Left ventricle myocardium inferior (tissue), 1 donor: ENCODE measurements around the gene PITRM1. TPM values are rescaled to one million over a fixed set of nuclear protein-coding genes. Genes with fewer than 3 reads are reported as not detected.

Experiments used
- DNase-seq: peaks from one replicate; pipeline ENCODE4 v3.0.0-alpha.2; 2020
- H3K27ac ChIP-seq: fragments of 200-600 bp; replicated peaks from 2 replicates; pipeline ENCODE4 v1.8.0; 2021
- H3K27me3 ChIP-seq: fragments of 200-600 bp; 2 replicates; pipeline ENCODE4 v1.8.0; 2021; ENCODE audit warnings: low read depth
- H3K36me3 ChIP-seq: fragments of 200-600 bp; 2 replicates; pipeline ENCODE4 v1.8.0; 2021
- H3K4me1 ChIP-seq: fragments of 200-600 bp; 2 replicates; pipeline ENCODE4 v1.8.0; 2021
- H3K4me3 ChIP-seq: fragments of 200-600 bp; 2 replicates; pipeline ENCODE4 v1.8.0; 2021; ENCODE audit warnings: mild to moderate bottlenecking, moderate library complexity
- H3K9me3 ChIP-seq: fragments of 200-600 bp; replicated peaks from 2 replicates; pipeline ENCODE4 v1.8.0; 2021
- intact Hi-C: fragments of 100-400 bp; cut with micrococcal nuclease; formaldehyde crosslinking; loops from one replicate; pipeline ENCODE4 v1.11.0; 2022
- total RNA-seq: library from RNA; stranded (reverse); fragmentation: NEBNext Ultra II Directional; extraction: Animal tissue kit (Norgen Biotek cat#: 25700); gene quantifications from one replicate; pipeline ENCODE4 v1.2.1, GENCODE V29; 2021
- TF ChIP-seq, protein P1 (sequence below): fragments of 200-600 bp; IDR thresholded peaks from 2 replicates; pipeline ENCODE4 v1.8.0; 2021; ENCODE audit warnings: antibody characterized with exemption, mild to moderate bottlenecking, borderline replicate concordance
- donor health status: DM: no; HTN: yes; CAD: no; lungs with severe emphysema.

The PITRM1 gene
- total RNA-seq, 1 donor from 2014 or later: 91.4 TPM

DNA sequence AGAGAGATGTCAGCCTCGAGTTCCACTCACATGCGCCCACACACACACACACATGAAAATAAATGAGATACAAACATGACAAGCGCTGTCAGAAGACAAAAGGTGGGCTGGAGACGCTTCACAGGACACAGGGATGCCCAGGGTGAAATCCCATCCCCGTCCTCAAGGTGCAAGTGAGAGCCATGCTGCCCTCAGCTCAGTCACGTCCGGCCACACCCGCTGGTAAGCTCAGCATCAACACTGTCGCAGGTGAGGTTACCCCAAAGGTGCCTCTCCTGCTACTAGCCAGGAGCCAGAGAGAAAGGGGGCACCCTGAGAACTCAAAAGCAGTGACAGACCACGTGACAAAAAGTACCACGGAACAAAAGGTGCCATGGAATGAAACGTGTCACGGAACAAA lies 22.2 kb downstream of the PITRM1 start:
- intact Hi-C loops: no loop called here

DNA sequence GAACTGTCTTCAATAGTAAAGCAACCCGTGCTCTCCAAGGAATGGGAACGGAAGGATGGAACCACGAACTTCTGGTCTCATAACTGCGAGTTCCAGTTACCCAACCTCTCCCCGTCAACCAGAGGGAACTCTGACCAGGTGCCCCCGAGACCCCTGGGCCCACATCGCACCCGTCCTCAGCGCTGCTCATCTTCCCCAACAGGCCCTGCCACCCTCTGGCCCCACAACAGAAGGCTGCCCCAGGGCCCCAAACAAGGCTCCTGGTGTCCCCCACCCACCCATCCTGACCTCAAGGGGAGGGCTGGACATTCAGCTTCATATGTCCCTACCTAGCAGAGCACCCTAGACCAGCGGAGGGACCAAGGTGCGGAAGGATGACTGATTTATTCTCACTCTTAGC lies 22.7 kb downstream of the PITRM1 start:
- H3K36me3 ChIP-seq: peaks cover 100% of the 10 kb centered on the region
- H3K9me3 ChIP-seq: no peaks in the 10 kb centered on the region
- DNase-seq: no peak
- H3K4me3 ChIP-seq: no peak overlapping the region
- no peaks in the 10 kb centered on the region for H3K4me1 ChIP-seq
- TF ChIP-seq, protein P1, sequence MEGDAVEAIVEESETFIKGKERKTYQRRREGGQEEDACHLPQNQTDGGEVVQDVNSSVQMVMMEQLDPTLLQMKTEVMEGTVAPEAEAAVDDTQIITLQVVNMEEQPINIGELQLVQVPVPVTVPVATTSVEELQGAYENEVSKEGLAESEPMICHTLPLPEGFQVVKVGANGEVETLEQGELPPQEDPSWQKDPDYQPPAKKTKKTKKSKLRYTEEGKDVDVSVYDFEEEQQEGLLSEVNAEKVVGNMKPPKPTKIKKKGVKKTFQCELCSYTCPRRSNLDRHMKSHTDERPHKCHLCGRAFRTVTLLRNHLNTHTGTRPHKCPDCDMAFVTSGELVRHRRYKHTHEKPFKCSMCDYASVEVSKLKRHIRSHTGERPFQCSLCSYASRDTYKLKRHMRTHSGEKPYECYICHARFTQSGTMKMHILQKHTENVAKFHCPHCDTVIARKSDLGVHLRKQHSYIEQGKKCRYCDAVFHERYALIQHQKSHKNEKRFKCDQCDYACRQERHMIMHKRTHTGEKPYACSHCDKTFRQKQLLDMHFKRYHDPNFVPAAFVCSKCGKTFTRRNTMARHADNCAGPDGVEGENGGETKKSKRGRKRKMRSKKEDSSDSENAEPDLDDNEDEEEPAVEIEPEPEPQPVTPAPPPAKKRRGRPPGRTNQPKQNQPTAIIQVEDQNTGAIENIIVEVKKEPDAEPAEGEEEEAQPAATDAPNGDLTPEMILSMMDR: no peak
- H3K27me3 ChIP-seq: no peaks in the 10 kb centered on the region
- H3K27ac ChIP-seq: no peak overlapping the region
- intact Hi-C loops: no loop called here

More for the DNA sequence above, 22.2 kb downstream of the PITRM1 start:
- H3K36me3 ChIP-seq: peaks cover 100% of the 10 kb centered on the region
- no peaks in the 10 kb centered on the region for H3K4me1 ChIP-seq
- no peaks in the 10 kb centered on the region for H3K27me3 ChIP-seq
- no peaks in the 10 kb centered on the region for H3K9me3 ChIP-seq
- TF ChIP-seq, protein P1: no peak
- no peak overlapping the region for H3K27ac ChIP-seq
- H3K4me3 ChIP-seq: no peak overlapping the region
- DNase-seq: no peak

DNA sequence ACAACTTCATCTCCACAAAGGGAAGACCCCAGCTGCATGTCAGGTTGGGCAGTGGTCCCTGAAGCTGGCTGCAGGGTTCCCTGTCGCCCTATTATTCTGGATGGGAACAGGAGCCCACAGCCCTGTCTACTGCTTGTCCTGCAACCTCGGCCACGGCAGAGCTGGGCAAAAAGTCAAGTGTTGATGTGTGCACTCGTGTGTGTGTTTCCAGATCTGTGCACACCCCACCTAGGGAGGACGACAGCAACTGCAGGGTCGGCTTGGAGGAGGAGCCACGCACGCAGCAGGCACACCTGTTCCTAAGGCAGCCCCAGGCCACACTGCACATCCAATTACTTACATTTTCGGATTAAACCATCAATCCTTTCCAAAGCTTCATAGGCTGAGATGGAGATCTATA lies 23.6 kb downstream of the PITRM1 start:
- TF ChIP-seq, protein P1: no peak
- no peaks in the 10 kb centered on the region for H3K4me1 ChIP-seq
- intact Hi-C loops: no loop called here
- H3K36me3 ChIP-seq: peaks cover 100% of the 10 kb centered on the region
- no peak overlapping the region for H3K4me3 ChIP-seq
- DNase-seq: no peak
- H3K27me3 ChIP-seq: no peaks in the 10 kb centered on the region
- H3K9me3 ChIP-seq: no peaks in the 10 kb centered on the region
- no peak overlapping the region for H3K27ac ChIP-seq

DNA sequence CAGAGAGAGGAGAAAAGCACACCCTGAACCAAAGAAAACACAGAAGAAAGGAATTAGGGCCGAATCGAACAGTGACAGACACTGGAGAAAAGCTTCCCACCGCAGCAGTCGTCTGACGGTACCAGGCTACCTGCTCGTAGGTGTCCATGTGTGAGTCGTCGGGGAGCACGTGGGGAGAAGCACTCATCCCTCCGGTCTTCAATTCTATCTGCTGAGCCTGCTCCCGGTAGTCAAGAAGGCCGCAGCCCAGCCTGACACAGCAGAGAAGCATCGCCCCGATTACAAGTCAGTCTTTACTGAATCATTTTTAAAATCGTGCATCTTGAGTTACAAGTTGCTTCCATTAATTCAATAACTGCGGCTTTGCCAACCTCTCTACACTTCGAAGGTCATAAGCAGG lies 24.5 kb downstream of the PITRM1 start:
- H3K27ac ChIP-seq: no peak overlapping the region

DNA sequence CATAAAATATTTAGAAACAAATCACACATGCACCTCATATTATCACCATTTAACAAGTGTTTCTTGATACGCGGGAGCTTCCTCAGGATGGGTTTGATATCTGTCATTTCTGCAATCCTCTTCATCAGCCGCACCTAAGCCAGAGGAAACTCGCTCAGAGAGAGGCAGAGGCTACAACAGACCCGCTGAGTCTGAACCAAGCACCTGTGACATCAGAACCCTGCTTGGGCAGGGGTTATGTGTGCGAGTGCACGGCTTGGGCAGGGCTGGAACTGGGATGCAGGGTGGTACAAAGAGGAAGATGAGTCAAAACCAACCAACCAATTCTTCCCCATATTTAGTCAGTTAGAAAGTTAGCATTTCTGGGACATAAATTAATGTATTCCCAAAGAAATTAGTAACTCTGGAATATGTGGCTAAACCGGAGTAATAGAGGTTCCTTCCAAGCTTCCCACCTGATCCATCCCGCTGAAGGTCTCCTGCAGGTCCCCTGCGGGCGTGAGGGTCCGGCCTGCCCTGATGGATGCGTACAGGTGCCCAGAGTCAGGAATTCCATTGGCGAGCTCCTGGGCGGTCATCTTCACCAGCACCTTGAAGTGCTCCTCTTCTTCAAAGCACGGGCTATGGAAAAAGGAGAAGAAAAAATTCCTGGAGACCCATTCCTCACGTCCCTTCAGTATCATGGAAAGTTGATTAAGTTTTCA lies 25.3 kb downstream of the PITRM1 start:
- TF ChIP-seq, protein P1: no peak
- Histone ChIP-seq H3K4me1 (no peaks in the 10 kb centered on the region), H3K36me3 (peaks cover 100% of the 10 kb centered on the region), H3K27me3 (no peaks in the 10 kb centered on the region), H3K27ac (no peak overlapping the region), H3K4me3 (no peak overlapping the region), H3K9me3 (no peaks in the 10 kb centered on the region)
- DNase-seq: no peak
- intact Hi-C loops: no loop called here

More for the DNA sequence above, 24.5 kb downstream of the PITRM1 start:
- TF ChIP-seq, protein P1: no peak
- intact Hi-C loops: no loop called here
- H3K36me3 ChIP-seq: peaks cover 100% of the 10 kb centered on the region
- no peaks in the 10 kb centered on the region for H3K9me3 ChIP-seq
- no peak overlapping the region for H3K4me3 ChIP-seq
- no peak for DNase-seq
- H3K27me3 ChIP-seq: no peaks in the 10 kb centered on the region
- H3K4me1 ChIP-seq: no peaks in the 10 kb centered on the region
